Measurements from ENCODE around the gene LHPP. TPM values are rescaled to one million over a fixed set of nuclear protein-coding genes. Genes with fewer than 3 reads are reported as not detected.

Gene LHPP
- total RNA-seq, 1 donor from 2014 or later: 15.3 TPM

- H3K27me3 Mint-ChIP-seq (ENCODE audit: low read depth): no peaks in the 10 kb centered on the region
- H3K4me3 Mint-ChIP-seq (ENCODE audit: unreplicated experiment): no peak overlapping the region
- no peak for TF ChIP-seq CTCF (IDR thresholded peaks at IDR 0.05)
Measured at GRCh38 chr10:124534826-124535601, 73.4 kb downstream of the LHPP start.

GRCh38 chr10:124535731-124536495 lies 74.3 kb downstream of the LHPP start:
- Mint-ChIP-seq H3K4me3 (ENCODE audit: unreplicated experiment) (no peak overlapping the region), H3K9me3 (ENCODE audit: low read depth) (no peaks in the 10 kb centered on the region), H3K27ac (ENCODE audit: unreplicated experiment) (no peak overlapping the region), H3K4me1 (ENCODE audit: low read depth) (no peaks in the 10 kb centered on the region), H3K36me3 (ENCODE audit: low read depth) (no peaks in the 10 kb centered on the region), H3K27me3 (ENCODE audit: low read depth) (no peaks in the 10 kb centered on the region)
- DNase-seq (ENCODE audit: low spot score): no peak
- no peak for TF ChIP-seq CTCF (IDR thresholded peaks at IDR 0.05)

More at GRCh38 chr10:124534826-124535601, 73.4 kb downstream of the LHPP start:
- no peak for DNase-seq (ENCODE audit: low spot score)
- Mint-ChIP-seq H3K9me3 (ENCODE audit: low read depth) (no peaks in the 10 kb centered on the region), H3K36me3 (ENCODE audit: low read depth) (no peaks in the 10 kb centered on the region), H3K27ac (ENCODE audit: unreplicated experiment) (no peak overlapping the region), H3K4me1 (ENCODE audit: low read depth) (peaks cover 6% of the 10 kb centered on the region)

GRCh38 chr10:124536496-124537050 lies 75.0 kb downstream of the LHPP start:
- Mint-ChIP-seq H3K27ac (ENCODE audit: unreplicated experiment) (no peak overlapping the region), H3K4me1 (ENCODE audit: low read depth) (no peaks in the 10 kb centered on the region), H3K4me3 (ENCODE audit: unreplicated experiment) (no peak overlapping the region), H3K36me3 (ENCODE audit: low read depth) (no peaks in the 10 kb centered on the region), H3K27me3 (ENCODE audit: low read depth) (no peaks in the 10 kb centered on the region), H3K9me3 (ENCODE audit: low read depth) (no peaks in the 10 kb centered on the region)
- TF ChIP-seq CTCF (IDR thresholded peaks at IDR 0.05): no peak
- DNase-seq (ENCODE audit: low spot score): no peak

GRCh38 chr10:124537166-124537725 lies 75.6 kb downstream of the LHPP start:
- no peaks in the 10 kb centered on the region for H3K36me3 Mint-ChIP-seq (ENCODE audit: low read depth)
- H3K27ac Mint-ChIP-seq (ENCODE audit: unreplicated experiment): no peak overlapping the region
- H3K4me1 Mint-ChIP-seq (ENCODE audit: low read depth): no peaks in the 10 kb centered on the region
- no peak overlapping the region for H3K4me3 Mint-ChIP-seq (ENCODE audit: unreplicated experiment)
- DNase-seq (ENCODE audit: low spot score): no peak
- no peaks in the 10 kb centered on the region for H3K27me3 Mint-ChIP-seq (ENCODE audit: low read depth)
- no peaks in the 10 kb centered on the region for H3K9me3 Mint-ChIP-seq (ENCODE audit: low read depth)
- TF ChIP-seq CTCF (IDR thresholded peaks at IDR 0.05): no peak

- Mint-ChIP-seq H3K36me3 (ENCODE audit: low read depth) (no peaks in the 10 kb centered on the region), H3K4me3 (ENCODE audit: unreplicated experiment) (no peak overlapping the region), H3K27ac (ENCODE audit: unreplicated experiment) (no peak overlapping the region), H3K27me3 (ENCODE audit: low read depth) (no peaks in the 10 kb centered on the region), H3K4me1 (ENCODE audit: low read depth) (no peaks in the 10 kb centered on the region), H3K9me3 (ENCODE audit: low read depth) (no peaks in the 10 kb centered on the region)
- TF ChIP-seq CTCF (IDR thresholded peaks at IDR 0.05): no peak
- no peak for DNase-seq (ENCODE audit: low spot score)
Measured at GRCh38 chr10:124537891-124538290, 76.3 kb downstream of the LHPP start.
